ENCODE results near the gene MICB. TPM values are rescaled to one million over a fixed set of nuclear protein-coding genes. Genes with fewer than 3 reads are reported as not detected.
"Not testable (repeated sequence)": the region's sequence is repeated elsewhere in the genome, so short reads cannot be mapped to it uniquely, and the experiment has no call there.

MICB gene
- total RNA-seq, 2 experiments from 2014 or later: 44.1 to 63.8 TPM

GRCh38 chr6:31479151-31479932 is 18.6 kb upstream of the MICB start:
- ATAC-seq (no peak), DNase-seq (no peak)
- Mint-ChIP-seq H3K4me3 (no peak overlapping the region), H3K27me3 (no peaks in the 10 kb centered on the region), H3K4me1 (peaks cover 2% of the 10 kb centered on the region), H3K27ac (no peak overlapping the region), H3K9me3 (ENCODE audit: low read depth) (no peaks in the 10 kb centered on the region), H3K36me3 (no peaks in the 10 kb centered on the region)
- CTCF ChIA-PET: no interaction called here

- H3K4me3 Mint-ChIP-seq: no peak overlapping the region
- no peaks in the 10 kb centered on the region for H3K9me3 Mint-ChIP-seq (ENCODE audit: low read depth)
- no peaks in the 10 kb centered on the region for H3K27me3 Mint-ChIP-seq
- H3K4me1 Mint-ChIP-seq: peaks cover 2% of the 10 kb centered on the region
- ATAC-seq: no peak
- no peak overlapping the region for H3K27ac Mint-ChIP-seq
- no peaks in the 10 kb centered on the region for H3K36me3 Mint-ChIP-seq
- CTCF ChIA-PET: interaction anchor here (0.6 to 1.2 kb wide), 2 partner anchors 81 to 119 kb away, joined by 3 read pairs; no protein-coding TSS in a partner anchor
- DNase-seq: no peak
Observed at GRCh38 chr6:31479933-31480535, 17.9 kb upstream of the MICB start.

GRCh38 chr6:31480574-31480973 is 17.4 kb upstream of the MICB start:
- H3K36me3 Mint-ChIP-seq: no peaks in the 10 kb centered on the region
- no peak for ATAC-seq
- no peak for DNase-seq
- no peak overlapping the region for H3K27ac Mint-ChIP-seq
- CTCF ChIA-PET: interaction anchor here (0.6 to 1.2 kb wide), 2 partner anchors 82 to 118 kb away, joined by 3 read pairs; no protein-coding TSS in a partner anchor
- H3K9me3 Mint-ChIP-seq (ENCODE audit: low read depth): no peaks in the 10 kb centered on the region
- no peaks in the 10 kb centered on the region for H3K27me3 Mint-ChIP-seq
- no peak overlapping the region for H3K4me3 Mint-ChIP-seq
- H3K4me1 Mint-ChIP-seq: peaks cover 2% of the 10 kb centered on the region

GRCh38 chr6:31483392-31483791 is 14.6 kb upstream of the MICB start:
- Mint-ChIP-seq H3K4me1 (peaks cover 9% of the 10 kb centered on the region), H3K27ac (no peak overlapping the region), H3K4me3 (no peak overlapping the region), H3K9me3 (ENCODE audit: low read depth) (no peaks in the 10 kb centered on the region), H3K27me3 (no peaks in the 10 kb centered on the region), H3K36me3 (no peaks in the 10 kb centered on the region)
- CTCF ChIA-PET: interaction anchor here (0.9 to 1.2 kb wide), 3 partner anchors 10 to 41 kb away, joined by 3 to 5 read pairs (median 4); no protein-coding TSS in a partner anchor
- ATAC-seq: no peak
- no peak for DNase-seq

GRCh38 chr6:31485055-31485454 is 12.9 kb upstream of the MICB start:
- Mint-ChIP-seq H3K4me1 (peaks cover 9% of the 10 kb centered on the region), H3K36me3 (no peaks in the 10 kb centered on the region), H3K27me3 (no peaks in the 10 kb centered on the region), H3K27ac (no peak overlapping the region), H3K9me3 (ENCODE audit: low read depth) (no peaks in the 10 kb centered on the region), H3K4me3 (no peak overlapping the region)
- DNase-seq (no peak), ATAC-seq (no peak)
- CTCF ChIA-PET: interaction anchor here (1.3 kb wide), 1 partner anchor 13 kb away, joined by 5 read pairs; no protein-coding TSS in a partner anchor

GRCh38 chr6:31486065-31486837 is 11.7 kb upstream of the MICB start:
- H3K9me3 Mint-ChIP-seq (ENCODE audit: low read depth); DNase-seq; ATAC-seq; CTCF ChIA-PET; H3K4me3 Mint-ChIP-seq; H3K27ac Mint-ChIP-seq; H3K36me3 Mint-ChIP-seq; H3K27me3 Mint-ChIP-seq: not testable (repeated sequence)
- peaks cover 17% of the 10 kb centered on the region for H3K4me1 Mint-ChIP-seq

GRCh38 chr6:31487674-31488073 is 10.3 kb upstream of the MICB start:
- H3K36me3 Mint-ChIP-seq; H3K27ac Mint-ChIP-seq; H3K9me3 Mint-ChIP-seq (ENCODE audit: low read depth); H3K27me3 Mint-ChIP-seq; ATAC-seq; H3K4me3 Mint-ChIP-seq; DNase-seq; CTCF ChIA-PET: not testable (repeated sequence)
- peaks cover 28% of the 10 kb centered on the region for H3K4me1 Mint-ChIP-seq

- Mint-ChIP-seq H3K27ac (peak overlapping the region; percentile 6), H3K4me1 (peaks cover 34% of the 10 kb centered on the region), H3K27me3 (no peaks in the 10 kb centered on the region), H3K36me3 (peaks cover 5% of the 10 kb centered on the region), H3K9me3 (ENCODE audit: low read depth) (no peaks in the 10 kb centered on the region), H3K4me3 (no peak overlapping the region)
- CTCF ChIA-PET: no interaction called here
- no peak for DNase-seq
- ATAC-seq: no peak
Observed at GRCh38 chr6:31489086-31489485, 8.9 kb upstream of the MICB start.

GRCh38 chr6:31490115-31490873 is 7.7 kb upstream of the MICB start:
- no peak for ATAC-seq
- DNase-seq: no peak
- Mint-ChIP-seq H3K36me3 (peaks cover 6% of the 10 kb centered on the region), H3K4me1 (peaks cover 36% of the 10 kb centered on the region), H3K27ac (no peak overlapping the region), H3K9me3 (ENCODE audit: low read depth) (no peaks in the 10 kb centered on the region), H3K27me3 (no peaks in the 10 kb centered on the region), H3K4me3 (no peak overlapping the region)
- CTCF ChIA-PET: interaction anchor here (0.6 to 1.0 kb wide), 3 partner anchors 93 to 109 kb away, joined by 3 to 4 read pairs (median 4); no protein-coding TSS in a partner anchor

- Mint-ChIP-seq H3K27ac (peak overlapping the region; percentile 96), H3K4me3 (peak overlapping the region; percentile 76), H3K4me1 (peaks cover 50% of the 10 kb centered on the region)
- not testable (repeated sequence) for H3K27me3 Mint-ChIP-seq; DNase-seq; ATAC-seq; H3K9me3 Mint-ChIP-seq (ENCODE audit: low read depth); H3K36me3 Mint-ChIP-seq
- CTCF ChIA-PET: interaction anchor here (0.7 to 7.8 kb wide), 12 partner anchors 10 to 129 kb away, joined by 3 to 88 read pairs (median 7); partner anchors contain the start of genes DDX39B, LTB, NCR3 and NFKBIL1
Observed at GRCh38 chr6:31493550-31493874, 4.4 kb upstream of the MICB start.

GRCh38 chr6:31493875-31494694 is 3.9 kb upstream of the MICB start:
- ATAC-seq: peak; percentile 54
- Mint-ChIP-seq H3K4me1 (peaks cover 56% of the 10 kb centered on the region), H3K4me3 (peak overlapping the region; percentile 76), H3K9me3 (ENCODE audit: low read depth) (no peaks in the 10 kb centered on the region), H3K27ac (peak overlapping the region; percentile 96), H3K36me3 (peaks cover 13% of the 10 kb centered on the region), H3K27me3 (no peaks in the 10 kb centered on the region)
- DNase-seq: peak; percentile 86
- CTCF ChIA-PET: interaction anchor here (0.7 to 7.8 kb wide), 19 partner anchors 11 to 109 kb away, joined by 3 to 88 read pairs (median 5); partner anchors contain the start of genes ATP6V1G2, DDX39B, LTB and NCR3

- peaks cover 13% of the 10 kb centered on the region for H3K36me3 Mint-ChIP-seq
- no peak for DNase-seq
- ATAC-seq: no peak
- H3K9me3 Mint-ChIP-seq (ENCODE audit: low read depth): no peaks in the 10 kb centered on the region
- CTCF ChIA-PET: interaction anchor here (1.3 to 7.8 kb wide), 10 partner anchors 17 to 102 kb away, joined by 4 to 88 read pairs (median 17); partner anchors contain the start of genes ATP6V1G2, DDX39B, LTB and NCR3
- peak overlapping the region; percentile 76 for H3K4me3 Mint-ChIP-seq
- H3K27ac Mint-ChIP-seq: peak overlapping the region; percentile 96
- peaks cover 60% of the 10 kb centered on the region for H3K4me1 Mint-ChIP-seq
- no peaks in the 10 kb centered on the region for H3K27me3 Mint-ChIP-seq
Observed at GRCh38 chr6:31495580-31495979, 2.4 kb upstream of the MICB start.
